HG03520 (cell line): Measurements from ENCODE around the gene HSPA12A.

Experiments used
- ATAC-seq: cut with Tn5 transposase; IDR thresholded peaks from one replicate; pipeline ENCODE4 v1.9.1; 2021; ENCODE audit warnings: mild to moderate bottlenecking, moderate library complexity; ENCODE audit not compliant: unreplicated experiment

HSPA12A gene

DNA sequence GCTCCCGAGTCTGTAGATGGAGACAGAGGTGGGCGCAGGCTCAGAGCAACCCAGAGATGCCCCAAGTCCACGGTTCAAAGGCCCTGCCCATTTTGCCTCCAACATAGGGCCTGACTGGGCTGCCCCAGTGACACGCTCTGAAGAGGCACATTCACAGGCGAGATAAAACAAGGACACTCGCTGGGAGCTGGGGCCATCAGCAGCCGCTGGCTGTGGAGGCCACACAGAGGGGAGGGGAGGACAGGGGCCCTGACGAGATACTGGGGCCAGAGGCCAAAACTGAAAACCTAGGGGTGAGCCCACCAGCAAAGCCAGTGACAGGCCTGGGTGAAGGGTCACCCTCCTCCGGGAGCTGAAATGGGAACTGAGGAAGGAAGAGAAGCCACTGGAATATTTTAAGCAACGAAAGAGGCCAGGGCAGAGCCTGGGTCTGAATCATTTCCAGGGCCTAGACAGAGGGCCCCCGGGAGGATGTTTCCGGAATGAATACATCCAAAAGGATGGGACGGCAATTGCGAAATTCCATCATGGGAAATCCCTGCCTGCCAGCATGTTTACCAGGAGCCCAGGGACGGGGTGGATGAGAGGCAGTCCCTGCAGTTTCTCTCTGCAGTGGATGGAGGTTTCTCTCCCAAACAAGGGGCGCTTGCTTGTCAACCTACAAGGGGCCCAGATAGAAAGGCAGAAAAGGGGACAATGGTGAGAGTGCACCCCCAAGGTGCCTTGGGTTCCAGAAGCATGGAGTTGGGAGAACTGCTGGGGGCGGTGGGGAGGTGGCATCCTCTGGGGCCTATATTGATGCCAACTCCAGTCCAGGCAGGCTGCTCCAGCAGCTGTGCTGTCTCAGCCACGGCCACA is 29.0 kb upstream of the HSPA12A start:
- no peak for ATAC-seq

DNA sequence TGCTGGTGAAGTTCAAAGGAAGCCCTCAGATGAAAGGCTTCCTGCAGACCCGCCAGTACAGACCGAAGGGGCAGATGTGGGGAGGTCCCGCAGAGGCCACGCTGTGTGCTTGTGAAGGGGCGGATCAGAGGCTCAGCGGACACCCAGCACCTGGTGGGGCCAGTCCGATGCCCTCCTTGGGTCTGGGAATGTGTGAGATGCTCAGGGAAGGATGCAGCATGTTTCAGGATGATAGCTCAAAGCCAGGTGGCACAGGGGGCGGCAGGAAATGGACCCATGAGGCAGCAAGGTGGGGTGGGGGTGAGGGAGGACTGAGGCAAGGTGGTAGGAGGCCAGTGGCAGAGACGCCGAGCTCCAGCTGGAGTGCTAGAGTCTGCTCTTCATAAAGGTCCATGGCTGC is 27.9 kb upstream of the HSPA12A start:
- no peak for ATAC-seq

DNA sequence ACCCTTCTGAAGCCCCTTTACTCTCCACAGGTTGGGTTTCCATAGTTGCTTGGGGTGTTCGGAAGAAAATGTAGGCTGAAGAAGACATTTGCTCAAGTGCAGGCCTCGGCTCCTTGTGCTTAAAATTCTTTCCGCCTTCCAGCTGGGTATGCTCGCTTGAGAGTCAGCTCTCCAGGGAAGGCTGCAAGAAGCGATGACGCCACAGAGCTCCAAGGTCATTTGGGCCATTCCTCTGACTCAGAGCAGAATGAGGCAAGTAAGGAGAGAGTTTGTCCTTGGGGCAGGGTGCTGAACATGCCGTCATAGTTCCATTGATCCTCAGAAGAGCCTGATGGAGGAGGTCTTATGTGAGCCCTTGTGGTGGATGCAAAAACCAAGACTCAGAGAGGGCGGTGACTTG is 27.4 kb upstream of the HSPA12A start:
- no peak for ATAC-seq

DNA sequence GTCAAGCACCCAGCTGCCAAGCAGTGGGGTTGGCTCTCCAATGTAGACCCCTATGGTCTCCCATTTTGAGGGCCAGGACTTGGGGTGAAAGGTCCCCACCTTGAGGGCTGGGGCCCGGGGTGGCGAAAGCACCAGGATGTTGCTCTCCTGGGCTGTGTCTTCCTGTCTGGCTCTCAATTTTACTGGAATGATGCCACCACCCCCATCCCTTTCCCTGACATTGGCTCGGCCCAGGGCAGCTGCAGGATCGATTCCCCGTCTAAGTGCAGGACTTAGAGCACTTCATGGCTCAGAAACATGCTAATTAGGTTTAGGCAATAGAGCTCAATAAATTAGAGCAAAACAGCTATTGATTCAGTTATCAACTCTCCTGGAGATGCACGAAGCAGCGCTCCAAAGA is 27.0 kb upstream of the HSPA12A start:
- no peak for ATAC-seq

DNA sequence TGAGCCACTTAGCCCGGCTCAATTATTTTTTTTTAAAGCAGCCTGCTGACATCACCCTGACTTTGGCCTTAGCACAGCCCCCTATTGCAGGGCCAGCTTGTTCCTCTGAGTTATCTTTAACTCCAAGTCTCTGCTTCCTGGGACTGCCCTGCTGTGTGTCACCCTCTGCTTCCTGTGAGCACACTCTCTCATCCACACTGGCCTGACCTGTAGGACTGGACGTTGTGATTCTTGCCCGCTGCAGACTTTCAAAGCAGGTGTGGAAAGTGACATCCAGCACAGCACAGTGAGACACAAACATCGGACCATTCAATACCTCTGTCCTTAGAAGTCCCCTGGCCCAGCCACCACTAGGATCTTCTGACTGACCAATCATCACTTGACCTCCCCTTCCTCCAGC is 26.4 kb upstream of the HSPA12A start:
- ATAC-seq: no peak

DNA sequence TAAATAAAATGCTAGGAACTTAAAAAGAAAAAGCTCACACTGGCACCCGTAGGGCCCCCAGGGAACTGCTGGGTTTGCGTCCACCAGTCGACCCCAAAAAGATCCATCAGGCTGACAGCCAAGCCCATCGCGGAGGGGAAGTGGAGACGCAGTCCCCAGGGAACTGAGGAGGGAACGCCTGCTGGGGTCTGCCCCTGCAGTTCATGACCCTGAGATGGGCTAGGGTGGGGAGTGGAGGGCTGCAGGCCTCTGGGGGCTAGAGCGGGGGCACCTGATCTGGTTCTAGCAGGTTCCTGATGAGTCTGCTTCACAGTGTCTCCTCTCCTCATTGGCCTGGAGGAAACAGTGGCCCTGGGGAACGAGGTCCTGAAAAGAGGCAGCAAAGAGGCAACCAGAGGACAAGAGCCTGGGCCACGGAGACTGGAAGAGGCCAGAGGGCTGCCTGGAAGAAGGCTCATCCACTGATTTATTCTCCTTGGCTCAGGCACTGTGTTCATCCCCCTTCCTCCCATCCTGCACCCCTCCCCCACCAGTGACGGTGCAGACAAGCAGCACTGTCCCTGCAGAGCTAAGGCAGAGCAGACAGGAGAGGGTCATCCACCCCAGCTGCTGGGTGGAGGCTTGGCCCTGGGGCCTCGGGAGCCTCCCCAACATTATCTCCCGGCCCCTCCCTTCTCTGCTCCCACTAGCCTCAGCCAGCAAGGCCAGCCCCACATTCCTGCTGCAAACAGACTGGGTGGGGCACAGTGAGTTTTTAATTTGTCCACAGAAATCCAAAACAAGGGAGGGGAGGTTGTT is 24.7 kb upstream of the HSPA12A start:
- no peak for ATAC-seq

DNA sequence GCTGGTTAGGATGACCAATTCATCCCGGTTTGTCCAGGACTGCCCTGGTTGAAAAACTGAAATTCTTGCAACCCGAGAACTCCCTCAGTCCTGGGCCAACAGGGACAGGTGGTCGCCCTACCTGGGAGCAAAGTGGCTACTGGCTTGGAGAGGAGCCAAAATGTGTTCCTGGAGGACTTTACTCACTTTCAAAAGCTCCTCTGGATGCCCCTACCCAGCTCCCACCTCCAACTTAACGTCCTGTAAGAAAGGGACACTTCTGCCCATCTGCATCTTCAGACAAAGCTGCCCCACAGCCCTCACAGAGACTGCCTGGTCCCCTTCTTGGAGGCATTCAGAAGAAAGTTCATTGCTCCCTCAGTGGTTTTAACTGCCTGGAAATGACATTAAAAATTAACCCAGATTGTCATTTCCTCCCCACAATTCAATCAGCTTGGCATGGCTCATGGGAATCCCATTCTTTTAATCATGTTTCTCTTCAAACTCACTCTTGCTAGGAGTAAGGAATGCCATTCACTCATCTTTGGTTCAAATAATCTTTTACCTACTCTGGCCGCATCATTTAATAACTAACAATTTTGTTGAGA is 24.0 kb upstream of the HSPA12A start:
- ATAC-seq: no peak

DNA sequence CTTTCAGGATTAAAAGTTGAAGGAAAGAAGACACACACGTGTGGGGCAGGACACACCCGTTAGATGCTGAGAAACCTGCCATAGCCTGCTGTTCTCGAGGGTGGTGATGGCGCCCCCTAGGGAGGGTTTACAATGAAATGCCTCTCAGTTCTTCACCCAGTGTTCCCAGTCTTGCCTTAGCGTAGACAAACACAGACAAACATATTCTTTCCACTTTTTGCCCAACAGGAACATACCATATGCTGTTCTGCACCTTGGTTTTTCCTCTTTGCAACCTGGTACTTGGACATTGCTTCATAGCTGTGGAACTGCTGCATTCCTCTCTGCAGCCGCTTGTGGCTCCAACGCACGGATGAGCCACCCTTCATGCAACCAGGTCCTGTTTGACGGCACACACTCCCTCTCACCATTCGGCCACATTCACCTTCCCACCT is 23.3 kb upstream of the HSPA12A start:
- ATAC-seq: no peak

DNA sequence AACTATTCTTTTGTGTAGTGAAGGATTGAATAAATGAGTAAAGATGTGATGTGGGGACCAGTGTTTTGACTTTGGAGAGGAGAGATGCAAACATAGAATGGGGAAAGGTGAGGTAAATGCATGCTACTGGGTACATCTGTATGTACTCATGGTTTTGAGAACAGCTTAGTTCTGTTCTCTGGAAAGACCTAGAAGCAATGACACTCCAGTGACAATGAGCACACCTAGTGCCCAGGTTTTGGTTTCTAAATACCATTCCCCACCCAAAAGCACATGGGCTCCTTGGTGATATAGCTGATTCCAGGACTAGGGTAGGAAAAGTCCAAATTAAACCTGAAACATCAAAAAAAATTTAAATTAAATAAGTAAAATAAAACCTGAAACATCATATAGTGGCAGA is 22.6 kb upstream of the HSPA12A start:
- no peak for ATAC-seq

DNA sequence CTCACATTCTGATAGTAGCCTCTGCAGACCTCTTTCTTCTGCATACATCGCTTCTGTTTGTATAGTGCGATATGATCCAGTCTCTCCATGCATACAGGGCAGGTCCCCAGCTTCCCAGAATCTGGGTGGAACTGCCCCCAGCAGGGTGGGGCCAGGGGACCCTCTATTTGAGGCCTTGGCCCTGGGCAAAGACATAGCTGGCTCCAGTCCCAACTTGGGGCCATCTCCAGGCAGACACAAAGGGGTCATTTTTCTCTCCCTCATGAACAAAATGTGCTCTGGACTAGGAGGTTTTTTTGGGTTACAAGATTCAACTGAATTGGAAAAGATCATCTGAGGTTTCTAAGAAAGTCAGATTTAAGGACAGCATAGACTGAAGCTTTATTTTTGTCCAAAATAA is 21.1 kb upstream of the HSPA12A start:
- ATAC-seq: no peak

DNA sequence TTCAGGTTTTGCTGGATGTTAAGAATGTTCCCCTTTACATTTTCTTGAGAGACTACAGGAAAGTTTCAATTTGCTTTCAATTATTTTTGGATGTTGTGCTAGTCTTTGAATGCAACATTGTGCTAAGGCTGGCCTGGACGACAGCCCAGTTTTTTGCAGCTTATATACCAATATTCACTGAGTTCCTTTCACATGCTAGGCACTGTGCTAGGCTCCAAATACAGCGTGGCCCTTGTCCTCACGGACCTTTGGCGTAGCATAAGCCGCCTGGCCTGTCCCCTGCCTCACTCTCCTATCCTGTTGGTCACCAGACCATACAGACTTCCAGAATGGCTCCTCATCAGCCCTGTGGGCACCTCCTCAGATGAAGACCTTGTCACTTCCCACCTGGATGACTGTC is 19.5 kb upstream of the HSPA12A start:
- ATAC-seq: no peak

DNA sequence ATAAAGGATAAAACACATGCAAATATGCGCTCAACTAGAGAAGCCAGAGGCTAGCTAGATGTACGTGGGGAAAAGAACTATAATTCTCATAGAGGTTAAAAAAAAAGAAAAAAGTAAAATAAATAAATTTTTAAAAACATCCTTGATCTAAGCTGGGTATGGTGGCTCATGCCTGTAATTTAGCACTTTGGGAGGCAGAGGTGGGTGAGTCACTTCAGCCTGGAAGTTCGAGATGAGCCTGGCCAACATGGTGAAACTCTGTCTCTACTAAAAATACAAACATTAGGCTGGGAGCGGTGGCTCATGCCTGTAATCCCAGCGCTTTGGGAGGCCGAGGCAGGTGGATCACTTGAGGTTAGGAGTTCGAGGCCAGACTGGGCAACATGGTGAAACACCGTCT is 18.6 kb upstream of the HSPA12A start:
- no peak for ATAC-seq

DNA sequence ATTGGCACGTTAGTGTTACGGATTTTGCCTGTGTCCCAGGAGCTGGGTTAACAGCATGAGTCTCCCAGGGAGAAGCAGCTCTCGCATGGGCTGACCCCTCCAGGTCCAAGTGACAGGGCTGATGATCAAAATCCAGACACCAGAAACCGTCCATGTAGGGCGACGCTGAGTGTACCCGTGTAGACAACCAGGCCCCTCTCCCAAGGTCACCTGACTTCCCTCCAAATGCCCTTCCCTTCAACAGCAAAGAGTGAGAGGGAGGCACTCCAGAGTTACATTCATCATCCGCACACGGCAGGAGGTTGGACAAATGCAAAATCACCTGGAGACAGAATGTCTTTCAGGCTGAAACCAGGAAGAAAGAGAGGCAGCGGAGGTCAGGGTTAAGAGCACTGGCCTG is 14.9 kb upstream of the HSPA12A start:
- no peak for ATAC-seq

DNA sequence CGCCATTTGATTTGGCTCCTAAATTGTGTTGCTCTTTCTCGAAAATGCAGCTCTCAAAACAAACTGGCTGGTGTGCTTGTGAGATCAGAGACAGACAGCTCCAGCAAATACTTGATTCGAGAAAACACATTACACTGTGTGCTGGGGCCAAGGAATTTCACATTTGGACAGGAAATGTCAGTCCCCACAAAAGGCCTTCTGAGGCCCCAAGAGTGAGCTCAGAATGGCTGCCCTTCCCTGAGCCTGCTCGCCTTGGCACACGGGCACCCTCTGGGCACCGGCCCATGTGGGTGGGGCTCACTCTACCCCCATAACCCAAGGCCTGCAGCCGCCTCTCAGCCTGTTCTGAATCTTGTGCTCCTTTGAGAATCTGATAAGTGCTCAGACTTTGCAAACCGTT is 13.9 kb upstream of the HSPA12A start:
- ATAC-seq: no peak

DNA sequence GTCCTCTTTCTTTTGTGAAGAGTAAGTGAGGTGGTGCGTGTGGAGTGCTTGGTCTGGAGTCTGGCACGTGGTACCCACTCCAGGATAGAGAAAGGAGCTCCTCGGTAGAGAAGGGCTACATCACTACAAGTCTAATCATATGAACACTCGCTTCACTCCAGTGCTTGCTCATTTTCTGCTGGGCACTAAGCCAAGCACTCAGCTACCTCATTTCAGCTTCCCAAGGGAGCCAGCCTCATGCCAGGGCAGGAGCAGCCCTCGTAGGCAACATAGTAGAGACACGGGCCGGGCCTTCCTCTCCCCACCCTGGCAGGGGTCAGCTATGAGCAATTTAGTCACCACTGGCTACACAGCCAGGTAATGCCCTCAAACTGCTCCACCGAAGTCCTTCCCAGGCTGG is 11.4 kb upstream of the HSPA12A start:
- ATAC-seq: no peak

DNA sequence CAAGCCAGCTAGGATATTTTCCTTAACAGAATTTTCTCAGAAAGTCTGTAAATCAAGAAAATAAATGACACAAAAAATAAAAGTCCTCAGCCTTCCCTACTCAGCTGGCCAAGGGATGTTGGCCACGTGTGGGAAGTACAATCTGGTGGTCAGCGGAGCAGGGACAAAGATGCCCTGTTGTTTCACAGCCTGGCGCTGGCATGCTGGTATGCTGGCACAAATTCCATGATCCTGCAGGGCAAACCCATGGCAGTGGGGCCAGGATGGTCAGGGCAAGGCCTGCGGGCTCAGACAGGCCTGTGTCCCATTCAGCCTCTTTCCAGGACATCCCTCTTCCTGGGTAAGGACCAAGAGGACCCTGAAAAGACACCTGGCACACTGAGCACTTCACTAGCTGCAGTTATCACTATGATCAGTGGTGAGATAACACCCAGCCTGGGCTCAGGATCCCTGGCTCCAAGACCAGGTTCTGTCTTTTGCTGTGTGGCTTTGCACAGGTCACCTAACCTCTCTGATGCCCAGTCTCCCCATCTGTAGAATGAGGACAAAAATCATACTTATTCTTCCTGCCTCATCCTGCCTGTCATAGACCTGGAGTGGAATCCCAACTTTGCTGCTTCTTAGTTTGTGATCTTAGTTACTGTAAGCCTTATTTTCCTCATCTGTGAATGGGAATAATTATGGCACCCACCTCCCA is 10.8 kb upstream of the HSPA12A start:
- no peak for ATAC-seq

DNA sequence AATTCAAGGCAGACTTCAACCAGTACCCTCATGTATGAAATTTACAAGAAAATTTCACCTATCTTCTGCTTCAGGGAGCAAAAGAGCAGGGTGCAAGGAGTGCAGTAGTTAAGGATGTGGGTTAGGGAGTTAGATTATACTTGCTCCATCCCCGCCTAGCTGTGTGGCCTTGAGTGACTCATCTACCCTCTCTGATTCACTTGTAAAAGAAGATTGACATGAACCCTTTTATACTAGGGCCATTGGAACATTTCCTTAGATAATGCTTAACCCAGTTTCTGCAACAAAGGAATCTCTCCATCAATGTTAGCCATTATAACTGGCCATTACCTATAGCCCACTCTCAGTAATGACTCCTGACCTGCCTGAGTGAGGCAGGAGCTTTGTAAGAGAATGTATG is 10.2 kb upstream of the HSPA12A start:
- no peak for ATAC-seq

DNA sequence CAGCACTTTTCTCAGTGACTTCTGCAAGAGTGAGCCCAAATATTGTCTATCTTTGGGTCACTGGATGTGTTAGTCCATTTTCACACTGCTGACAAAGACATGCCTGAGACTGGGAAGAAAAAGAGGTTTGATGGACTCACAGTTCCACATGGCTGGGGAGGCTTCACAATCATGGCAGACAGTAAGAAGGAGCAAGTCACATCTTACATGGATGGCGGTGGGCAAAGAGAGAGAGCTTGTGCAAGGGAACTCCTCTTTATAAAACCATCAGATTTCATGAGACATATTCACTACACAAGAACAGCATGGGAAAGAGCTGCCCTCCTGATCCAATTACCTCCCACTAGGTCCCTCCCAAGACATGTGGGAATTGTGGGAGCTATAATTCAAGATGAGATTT is 6.1 kb upstream of the HSPA12A start:
- ATAC-seq: no peak

DNA sequence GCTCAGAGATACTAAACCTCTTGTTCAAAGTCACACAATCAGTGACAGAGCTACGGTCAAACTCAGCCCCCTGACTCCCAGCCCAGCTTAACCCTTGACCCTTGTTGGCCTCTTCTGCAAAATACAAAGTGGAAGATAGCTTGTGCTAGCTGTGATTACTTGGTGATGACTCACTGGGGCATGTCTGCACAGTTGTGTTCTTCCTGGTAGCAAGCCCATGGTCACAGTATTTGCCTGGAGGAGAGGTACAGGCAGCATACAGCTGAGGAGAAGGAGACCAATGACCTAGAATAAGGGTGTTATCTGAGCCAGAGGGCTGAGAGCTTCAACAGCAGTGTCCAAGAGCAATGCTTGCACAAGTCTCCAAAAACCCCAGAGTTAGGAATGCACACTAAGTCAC is 5.7 kb upstream of the HSPA12A start:
- no peak for ATAC-seq

DNA sequence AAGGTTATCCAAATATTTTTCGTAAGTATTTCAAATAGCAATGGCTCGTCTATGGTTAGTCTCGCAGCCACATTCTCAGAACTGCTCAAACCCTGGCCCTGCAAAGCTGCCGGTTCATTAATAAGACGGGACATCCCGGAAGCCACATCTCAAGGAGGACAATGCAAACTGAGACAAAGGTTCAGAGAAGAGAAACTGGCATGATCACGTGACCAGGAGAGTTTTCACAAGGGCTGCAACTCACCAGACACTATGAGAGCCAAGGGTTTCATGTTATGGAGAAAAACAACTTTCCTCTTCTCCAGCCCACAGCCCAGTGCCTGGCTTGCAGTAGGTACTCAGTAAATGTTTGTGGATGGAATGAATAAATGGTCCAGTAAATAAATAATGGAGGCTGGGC is 5.0 kb upstream of the HSPA12A start:
- ATAC-seq: no peak

DNA sequence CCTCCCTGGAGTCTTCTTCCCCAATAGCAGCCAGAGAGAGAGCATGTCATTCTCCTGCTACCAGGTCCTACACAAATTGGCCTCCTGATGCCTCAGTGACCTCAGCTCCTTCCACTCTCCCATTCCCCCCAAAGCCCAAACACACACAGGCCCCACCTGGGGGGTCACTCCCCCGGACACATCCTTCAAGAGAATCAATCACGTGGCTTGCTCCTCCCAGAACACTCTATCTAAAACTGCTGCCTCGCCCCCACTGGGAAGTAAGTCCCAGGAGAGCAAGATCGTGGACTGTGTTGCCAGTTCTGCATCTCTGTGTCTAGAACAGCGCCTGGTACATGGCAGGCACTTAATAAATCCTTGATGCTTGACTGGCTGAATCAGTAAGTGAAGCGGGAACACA is 2.5 kb upstream of the HSPA12A start:
- ATAC-seq: no peak
